ENCODE results near the gene CDC14A.

DNA sequence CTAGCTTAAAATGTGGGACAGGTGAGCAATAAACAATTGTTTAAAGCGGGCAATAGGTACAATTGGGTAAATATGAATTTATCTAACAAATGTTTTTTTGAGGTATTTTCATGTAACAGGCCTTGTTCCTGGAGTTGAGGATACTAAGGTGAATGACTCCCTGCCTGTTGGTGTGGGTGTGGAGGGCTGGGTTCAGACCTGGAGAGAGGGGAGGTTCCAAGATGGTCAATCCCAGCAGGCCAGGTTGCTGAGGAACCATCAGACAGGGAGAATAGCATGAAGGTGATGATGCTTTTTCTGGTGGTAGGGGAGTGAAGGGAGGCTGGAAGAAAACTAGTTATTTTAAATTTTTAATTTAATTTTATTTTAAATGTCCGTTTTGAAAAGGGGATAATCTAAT lies 46.3 kb downstream of the CDC14A start:
- TF ChIP-seq SP1 (IDR thresholded peaks at IDR 0.05) (no peak), NFRKB (IDR thresholded peaks at IDR 0.05) (no peak), ARNT (IDR thresholded peaks at IDR 0.05) (no peak), FOXA1 (IDR thresholded peaks at IDR 0.05) (no peak), FOXM1 (IDR thresholded peaks at IDR 0.05; ENCODE audit: borderline replicate concordance) (no peak), TARDBP (IDR thresholded peaks at IDR 0.05) (no peak), SUZ12 (IDR thresholded peaks at IDR 0.05) (no peak), ELF4 (IDR thresholded peaks at IDR 0.05) (no peak), BHLHE40 (IDR thresholded peaks at IDR 0.05; ENCODE audit: borderline replicate concordance) (no peak), FOXK2 (IDR thresholded peaks at IDR 0.05) (no peak), LEF1 (IDR thresholded peaks at IDR 0.05; ENCODE audit: borderline replicate concordance) (no peak), ZNF384 (IDR thresholded peaks at IDR 0.05) (no peak)
- TF ChIP-seq, protein P1, sequence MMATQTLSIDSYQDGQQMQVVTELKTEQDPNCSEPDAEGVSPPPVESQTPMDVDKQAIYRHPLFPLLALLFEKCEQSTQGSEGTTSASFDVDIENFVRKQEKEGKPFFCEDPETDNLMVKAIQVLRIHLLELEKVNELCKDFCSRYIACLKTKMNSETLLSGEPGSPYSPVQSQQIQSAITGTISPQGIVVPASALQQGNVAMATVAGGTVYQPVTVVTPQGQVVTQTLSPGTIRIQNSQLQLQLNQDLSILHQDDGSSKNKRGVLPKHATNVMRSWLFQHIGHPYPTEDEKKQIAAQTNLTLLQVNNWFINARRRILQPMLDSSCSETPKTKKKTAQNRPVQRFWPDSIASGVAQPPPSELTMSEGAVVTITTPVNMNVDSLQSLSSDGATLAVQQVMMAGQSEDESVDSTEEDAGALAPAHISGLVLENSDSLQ (IDR thresholded peaks at IDR 0.05) = no peak

All from HEK293T (cell line).